ENCODE results near the gene PCDHGA4. TPM values are rescaled to one million over a fixed set of nuclear protein-coding genes. Genes with fewer than 3 reads are reported as not detected.

PCDHGA4 gene
- total RNA-seq, 1 experiment from 2014 or later = 2.6 TPM

DNA sequence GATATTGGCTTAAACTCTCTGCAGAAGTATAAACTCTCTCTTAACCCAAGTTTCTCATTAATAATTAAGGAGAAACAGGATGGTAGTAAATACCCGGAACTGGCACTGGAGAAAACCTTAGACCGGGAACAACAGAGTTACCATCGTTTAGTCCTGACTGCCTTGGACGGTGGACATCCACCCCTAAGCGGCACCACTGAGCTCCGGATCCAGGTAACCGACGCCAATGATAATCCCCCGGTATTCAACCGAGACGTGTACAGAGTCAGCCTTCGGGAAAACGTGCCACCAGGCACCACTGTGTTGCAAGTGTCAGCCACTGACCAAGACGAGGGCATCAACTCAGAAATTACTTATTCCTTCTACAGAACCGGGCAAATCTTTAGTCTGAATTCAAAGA lies 43.8 kb downstream of the PCDHGA4 start:
- Histone ChIP-seq H2BK20ac (ENCODE audit: low read depth, low read length, poor library complexity, severe bottlenecking) (no peak overlapping the region), H4K91ac (ENCODE audit: insufficient read length, low read depth, low read length) (no peak overlapping the region), H3K27me3 (ENCODE audit: insufficient read depth, low read length) (no peaks in the 10 kb centered on the region), H3K4ac (ENCODE audit: low read depth, low read length) (no peak overlapping the region), H3K4me2 (ENCODE audit: insufficient read depth, insufficient read length, low read length) (no peak overlapping the region), H3K9me3 (ENCODE audit: control insufficient read depth, low read depth, low read length) (peaks cover 37% of the 10 kb centered on the region), H2BK12ac (ENCODE audit: insufficient read length, low read depth, low read length) (no peak overlapping the region), H3K56ac (ENCODE audit: insufficient read length, low read depth, low read length) (no peak overlapping the region), H3K4me1 (ENCODE audit: insufficient read depth, low read length) (no peaks in the 10 kb centered on the region), H3K23me2 (ENCODE audit: insufficient read length, low read depth, low read length, poor library complexity, severe bottlenecking) (no peaks in the 10 kb centered on the region), H2AFZ (ENCODE audit: low read length) (no peak overlapping the region), H3K27ac (ENCODE audit: insufficient read length, low read depth, low read length) (no peak overlapping the region), H2AK5ac (ENCODE audit: insufficient read length, low read length) (no peak overlapping the region), H3K79me2 (ENCODE audit: insufficient read depth, low read length) (no peaks in the 10 kb centered on the region), H2BK5ac (ENCODE audit: insufficient read length, low read length) (no peak overlapping the region), H4K8ac (replicated peaks; ENCODE audit: insufficient read length, low read depth, low read length) (no peak overlapping the region), H4K20me1 (ENCODE audit: control insufficient read depth, insufficient read depth, insufficient read length) (no peaks in the 10 kb centered on the region), H2BK120ac (ENCODE audit: low read depth, low read length, poor library complexity, severe bottlenecking) (no peak overlapping the region), H3K18ac (ENCODE audit: insufficient read length, low read depth, low read length) (no peak overlapping the region), H2BK15ac (ENCODE audit: low read depth, low read length) (no peak overlapping the region), H3K79me1 (ENCODE audit: insufficient read depth, low read depth, low read length, poor library complexity, severe bottlenecking) (no peaks in the 10 kb centered on the region), H4K5ac (ENCODE audit: insufficient read length, low read depth, low read length) (no peak overlapping the region), H3K23ac (ENCODE audit: insufficient read length, low read depth, low read length) (no peak overlapping the region), H3K14ac (ENCODE audit: insufficient read depth, low read length) (no peak overlapping the region), H3T11ph (ENCODE audit: low read length) (no peak overlapping the region), H3K9ac (ENCODE audit: extremely low read depth, insufficient read length, low read length) (no peak overlapping the region)
- TF ChIP-seq CTCF (conservative IDR thresholded peaks at IDR 0.05) = no peak
- peaks cover 26 to 50% (median 48%) of the 10 kb centered on the region in 3 experiments for H3K36me3 Mint-ChIP-seq (ENCODE audit: insufficient read depth in 1 of 3, low read depth in 3 of 3)
- no peak overlapping the region for H3K27ac Mint-ChIP-seq
- peaks cover 52 to 72% of the 10 kb centered on the region in 2 experiments for H3K9me3 Mint-ChIP-seq
- no peak for DNase-seq
- no peaks in the 10 kb centered on the region; the same call in 1 of the 2 replicates for H3K27me3 Mint-ChIP-seq (ENCODE audit: low read depth)
- WGBS (ENCODE audit: extremely low coverage, insufficient read length, low lambda C conversion rate) = no CpG with 5 or more reads among the region's 15 CpGs
- no peaks in the 10 kb centered on the region for H3K4me1 Mint-ChIP-seq
- no peak overlapping the region for H3K4me3 Mint-ChIP-seq

Measured in H9 (cell line).